ES-I3 (cell line): ENCODE measurements around the gene CLDN7.
A peak's percentile ranks its signal among the peaks of the same experiment; 100 is the strongest.

ENCODE experiments used
- H3K36me3 ChIP-seq: 2 replicates; pipeline ENCODE4 v1.6.1; 2013; ENCODE audit warnings: mild to moderate bottlenecking, low read length, control low read depth, moderate library complexity; ENCODE audit not compliant: insufficient read depth
- H3K4me1 ChIP-seq: 2 replicates; pipeline ENCODE4 v1.6.1; 2013; ENCODE audit warnings: mild to moderate bottlenecking, control low read depth, low read length; ENCODE audit not compliant: insufficient read depth
- H3K9ac ChIP-seq: 2 replicates; pipeline ENCODE4 v1.6.1; 2013; ENCODE audit warnings: low read depth, mild to moderate bottlenecking, low read length, moderate library complexity
- H3K9me3 ChIP-seq: 2 replicates; pipeline ENCODE4 v1.6.1; 2013; ENCODE audit warnings: mild to moderate bottlenecking, low read length, moderate library complexity; ENCODE audit not compliant: control insufficient read depth, insufficient read depth

The CLDN7 gene

GRCh38 chr17:7226721-7227710 lies 35.3 kb downstream of the CLDN7 start:
- no peaks in the 10 kb centered on the region for H3K9me3 ChIP-seq
- H3K36me3 ChIP-seq, result peaks cover 22% of the 10 kb centered on the region; the same call in 1 of the 2 replicates
- H3K9ac ChIP-seq, result no peak overlapping the region
- peaks cover 2% of the 10 kb centered on the region; the same call in 1 of the 2 replicates for H3K4me1 ChIP-seq

DNA sequence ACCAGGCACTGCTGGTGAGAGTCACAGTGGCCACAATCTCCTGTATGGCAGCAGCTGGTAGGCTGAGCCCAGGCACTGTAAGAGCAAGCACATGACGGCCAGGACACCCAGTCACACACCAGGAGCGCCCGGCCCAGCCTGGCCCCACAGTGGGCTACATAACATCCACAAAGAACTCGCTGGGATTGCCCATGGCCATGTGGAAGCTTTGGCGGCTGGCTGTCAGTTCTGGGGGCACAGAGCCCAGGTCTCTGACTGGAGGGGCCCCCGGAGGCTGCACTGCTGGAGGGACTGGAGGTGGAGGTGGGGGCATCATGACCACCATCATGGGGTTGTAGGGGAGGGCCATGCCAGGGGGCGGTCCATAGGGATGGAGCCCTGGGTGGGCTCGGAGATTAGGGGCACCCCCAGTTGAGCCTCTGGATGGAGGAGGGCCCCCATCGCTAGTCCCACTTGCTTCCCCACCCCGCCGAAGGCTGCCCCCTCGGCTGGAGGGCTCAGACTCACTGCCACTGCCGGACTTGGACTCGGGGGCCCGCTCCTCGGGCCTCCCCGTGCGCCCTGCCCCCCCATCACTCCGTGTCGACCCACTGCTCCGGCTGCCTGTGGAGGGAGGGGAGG lies 36.5 kb downstream of the CLDN7 start:
- H3K9ac ChIP-seq, result no peak overlapping the region

GRCh38 chr17:7224661-7225111 lies 37.6 kb downstream of the CLDN7 start:
- H3K9me3 ChIP-seq, result no peaks in the 10 kb centered on the region
- peaks cover 17% of the 10 kb centered on the region; the same call in 1 of the 2 replicates for H3K36me3 ChIP-seq
- no peak overlapping the region for H3K9ac ChIP-seq
- no peaks in the 10 kb centered on the region; the same call in 1 of the 2 replicates for H3K4me1 ChIP-seq

More for the DNA sequence above, 36.5 kb downstream of the CLDN7 start:
- H3K36me3 ChIP-seq, result peaks cover 22% of the 10 kb centered on the region; the same call in 1 of the 2 replicates
- no peaks in the 10 kb centered on the region; the same call in 1 of the 2 replicates for H3K4me1 ChIP-seq
- no peaks in the 10 kb centered on the region for H3K9me3 ChIP-seq

GRCh38 chr17:7224110-7224509 lies 38.2 kb downstream of the CLDN7 start:
- Histone ChIP-seq H3K36me3 (peaks cover 17% of the 10 kb centered on the region; the same call in 1 of the 2 replicates), H3K9ac (no peak overlapping the region), H3K9me3 (no peaks in the 10 kb centered on the region), H3K4me1 (no peaks in the 10 kb centered on the region; the same call in 1 of the 2 replicates)

DNA sequence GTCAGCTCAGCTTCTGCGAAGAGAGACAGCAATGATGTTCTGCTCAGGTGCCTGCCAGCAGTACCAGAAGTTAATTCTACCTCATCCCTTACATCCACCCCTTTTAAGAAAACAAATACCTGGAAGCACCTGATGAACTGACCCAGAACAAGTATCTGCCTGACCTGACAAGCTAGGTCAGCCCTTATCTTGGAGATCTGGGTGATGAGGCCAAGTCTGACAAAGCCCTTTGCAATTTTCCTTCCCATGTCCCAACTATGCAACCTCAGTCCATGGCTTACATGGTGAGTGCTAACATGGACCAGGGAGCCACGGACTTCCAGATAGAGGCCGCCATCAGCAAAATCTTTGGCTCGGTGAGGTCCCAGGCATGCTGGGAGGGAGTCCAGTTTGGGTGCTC lies 38.9 kb downstream of the CLDN7 start:
- no peak overlapping the region for H3K9ac ChIP-seq
- no peaks in the 10 kb centered on the region for H3K9me3 ChIP-seq
- H3K36me3 ChIP-seq, result peaks cover 15% of the 10 kb centered on the region; the same call in 1 of the 2 replicates
- H3K4me1 ChIP-seq, result peaks cover 4% of the 10 kb centered on the region; the same call in 1 of the 2 replicates

- Histone ChIP-seq H3K9me3 (no peaks in the 10 kb centered on the region), H3K36me3 (peaks cover 11% of the 10 kb centered on the region; the same call in 1 of the 2 replicates), H3K4me1 (peaks cover 7% of the 10 kb centered on the region; the same call in 1 of the 2 replicates), H3K9ac (no peak overlapping the region)
These were observed 39.3 kb downstream of the CLDN7 start for GRCh38 chr17:7222972-7223292.

- peaks cover 10% of the 10 kb centered on the region; the same call in 1 of the 2 replicates for H3K36me3 ChIP-seq
- peaks cover 7% of the 10 kb centered on the region; the same call in 1 of the 2 replicates for H3K4me1 ChIP-seq
- no peak overlapping the region for H3K9ac ChIP-seq
- no peaks in the 10 kb centered on the region for H3K9me3 ChIP-seq
These were observed 39.9 kb downstream of the CLDN7 start for GRCh38 chr17:7222093-7222971.

- Histone ChIP-seq H3K4me1 (peaks cover 7% of the 10 kb centered on the region; the same call in 1 of the 2 replicates), H3K36me3 (peaks cover 10% of the 10 kb centered on the region; the same call in 1 of the 2 replicates)
These were observed 40.8 kb downstream of the CLDN7 start for GRCh38 chr17:7221278-7222092.

GRCh38 chr17:7220593-7221277 lies 41.5 kb downstream of the CLDN7 start:
- H3K9ac ChIP-seq, result peak overlapping the region; percentile 68
- no peaks in the 10 kb centered on the region for H3K9me3 ChIP-seq
- peaks cover 10% of the 10 kb centered on the region; the same call in 1 of the 2 replicates for H3K36me3 ChIP-seq
- H3K4me1 ChIP-seq, result peaks cover 7% of the 10 kb centered on the region; the same call in 1 of the 2 replicates

More at GRCh38 chr17:7221278-7222092, 40.8 kb downstream of the CLDN7 start:
- no peak overlapping the region for H3K9ac ChIP-seq
- H3K9me3 ChIP-seq, result no peaks in the 10 kb centered on the region

DNA sequence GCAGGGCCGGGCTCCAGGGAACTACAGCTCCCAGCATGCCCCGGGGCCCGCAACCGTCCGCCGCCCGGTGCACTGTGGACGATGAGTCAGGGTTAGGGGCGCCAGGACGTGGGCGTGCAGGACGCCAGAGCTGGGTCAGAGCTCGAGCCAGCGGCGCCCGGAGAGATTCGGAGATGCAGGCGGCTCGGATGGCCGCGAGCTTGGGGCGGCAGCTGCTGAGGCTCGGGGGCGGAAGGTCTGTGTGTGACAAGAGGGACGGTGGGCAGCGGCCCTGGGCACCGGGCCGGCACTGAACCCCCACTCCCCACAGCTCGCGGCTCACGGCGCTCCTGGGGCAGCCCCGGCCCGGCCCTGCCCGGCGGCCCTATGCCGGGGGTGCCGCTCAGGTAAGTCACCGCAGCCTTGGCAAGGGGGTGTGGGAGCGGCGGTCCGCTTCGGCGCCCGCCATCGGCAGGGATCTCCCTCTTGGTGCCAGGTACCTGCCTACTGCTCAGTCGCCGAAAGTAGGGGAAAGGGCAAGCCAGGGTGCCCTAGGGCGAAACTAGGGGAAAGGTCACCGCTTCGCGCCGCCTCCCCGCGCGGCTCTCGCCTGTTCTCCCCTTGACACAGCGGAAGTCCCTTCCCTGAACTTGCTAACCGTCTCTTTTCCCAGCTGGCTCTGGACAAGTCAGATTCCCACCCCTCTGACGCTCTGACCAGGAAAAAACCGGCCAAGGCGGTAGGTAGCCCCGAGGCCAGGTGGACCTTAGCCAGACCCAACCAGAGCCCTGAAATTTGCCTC lies 42.3 kb downstream of the CLDN7 start, which contains the start of the genes ACADVL and DLG4:
Gene ACADVL, plus strand, starts transcription at position 127 of the 781 bp plus-strand sequence. Its CDS starts 47 bp downstream, at position 174.
Gene DLG4, minus strand, starts transcription at position 25 of the 781 bp plus-strand sequence.
- Histone ChIP-seq H3K9ac (peak within 1 kb of the TSS; percentile 68), H3K9me3 (no peaks in the 10 kb centered on the region), H3K36me3 (peaks cover 6% of the 10 kb centered on the region; the same call in 1 of the 2 replicates), H3K4me1 (peaks cover 7% of the 10 kb centered on the region; the same call in 1 of the 2 replicates)

- peak overlapping the region; percentile 68; the same call in 1 of the 2 replicates for H3K9ac ChIP-seq
- H3K9me3 ChIP-seq, result no peaks in the 10 kb centered on the region
- H3K4me1 ChIP-seq, result peaks cover 7% of the 10 kb centered on the region; the same call in 1 of the 2 replicates
- peaks cover 6% of the 10 kb centered on the region; the same call in 1 of the 2 replicates for H3K36me3 ChIP-seq
These were observed 43.0 kb downstream of the CLDN7 start for GRCh38 chr17:7219229-7219811.
